Stimulated activated CD4-positive, alpha-beta T cell treated with anti-CD3 and anti-CD28 coated beads, Interleukin-15, amount 100 ng/mL, for 48 hours (primary cell): Measurements from ENCODE around the gene FATE1.

Experiments used
- DNase-seq, 2 donors: peaks; one replicate each; pipeline ENCODE4 v3.0.0-alpha.2; 2020; ENCODE audit warnings: low read depth in 2 of 2

Gene FATE1

DNA sequence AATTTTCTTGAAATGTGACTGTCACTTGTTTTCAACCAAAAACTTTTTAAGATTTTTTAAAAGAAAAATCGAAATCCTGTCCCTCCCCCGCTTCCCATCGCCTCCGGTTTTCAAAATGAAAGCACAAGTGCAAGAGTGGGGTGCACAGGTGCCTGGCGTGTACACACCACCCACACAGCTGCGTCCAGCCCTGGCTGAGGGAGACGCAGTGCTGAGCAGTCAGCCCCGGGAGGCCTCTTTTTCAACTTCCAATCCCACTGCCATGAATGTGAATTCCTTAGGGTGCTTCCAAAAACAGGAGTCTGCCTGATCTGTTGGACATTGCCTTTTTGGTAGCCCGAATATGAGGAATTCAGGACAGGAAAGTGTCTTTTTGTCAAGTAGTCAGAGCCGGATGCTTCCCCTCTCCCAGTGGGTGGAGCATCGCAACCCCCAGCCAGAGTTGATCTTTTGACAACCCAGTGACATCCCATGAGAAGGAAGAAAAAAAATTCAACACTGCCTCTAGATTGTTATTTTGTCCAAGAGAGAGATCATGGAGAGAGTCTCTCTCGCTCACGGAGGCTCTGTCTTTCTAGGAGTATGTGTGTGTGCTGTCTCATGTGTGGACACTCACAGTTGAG is 11.7 kb upstream of the FATE1 start:
- no peak for DNase-seq

DNA sequence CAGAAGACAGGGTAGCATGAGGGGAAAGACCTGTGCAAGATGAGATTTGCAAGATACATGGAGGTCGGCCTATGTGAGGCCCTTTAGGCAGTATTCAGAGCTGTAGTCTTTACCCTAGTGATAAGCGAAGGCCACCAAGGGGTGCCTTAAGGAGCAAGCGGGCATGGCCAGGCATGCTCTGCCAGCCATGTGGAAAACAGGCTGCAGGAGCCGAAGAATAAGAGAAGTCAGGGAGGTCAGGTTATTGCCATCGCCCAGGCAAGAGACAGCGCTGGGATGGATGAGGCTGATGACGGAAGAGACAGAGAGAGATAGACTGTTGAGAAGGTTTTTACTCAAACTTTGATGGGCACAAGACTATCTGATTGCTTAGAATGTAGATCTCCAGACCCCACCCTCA is 7.0 kb upstream of the FATE1 start:
- DNase-seq, result no peak

DNA sequence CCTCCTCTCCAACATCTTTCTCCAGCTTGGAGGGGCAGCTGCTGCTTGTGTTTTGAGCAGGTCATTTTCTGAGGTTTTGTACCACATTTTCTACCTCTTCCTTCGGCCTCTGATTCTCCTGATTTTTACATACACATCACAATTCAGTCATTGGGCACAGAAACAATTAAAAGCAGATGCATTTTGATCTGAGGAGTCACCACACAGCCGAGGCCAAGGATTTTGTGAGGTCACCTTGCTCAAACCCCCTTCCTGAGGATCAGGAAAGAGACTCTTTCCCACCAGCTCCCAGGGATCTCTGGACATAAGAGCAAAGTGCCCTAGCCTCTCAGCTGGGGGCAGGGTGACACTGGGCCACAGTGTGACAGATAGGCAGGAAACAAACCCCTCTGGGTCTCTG is 5.4 kb upstream of the FATE1 start:
- no peak for DNase-seq

DNA sequence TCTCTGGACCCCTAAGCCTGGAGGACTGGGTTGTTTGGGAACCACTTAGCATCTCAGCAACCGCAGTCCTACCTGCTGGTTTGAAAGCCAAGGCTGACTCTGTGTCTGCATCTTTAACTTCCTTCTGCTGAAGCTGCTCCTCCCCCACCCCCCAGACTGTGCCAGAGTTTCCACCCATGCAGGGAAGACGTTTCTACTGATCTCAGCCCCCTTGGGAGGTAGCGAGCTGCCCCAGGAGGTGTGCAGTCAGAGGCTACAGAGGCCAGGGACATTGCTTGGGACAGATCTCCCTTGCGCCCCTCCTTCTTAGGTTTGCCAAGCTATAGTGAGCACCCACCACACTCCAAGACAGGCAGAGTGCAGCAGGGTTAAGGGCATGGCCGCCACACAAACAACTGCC is 4.7 kb upstream of the FATE1 start:
- no peak for DNase-seq

DNA sequence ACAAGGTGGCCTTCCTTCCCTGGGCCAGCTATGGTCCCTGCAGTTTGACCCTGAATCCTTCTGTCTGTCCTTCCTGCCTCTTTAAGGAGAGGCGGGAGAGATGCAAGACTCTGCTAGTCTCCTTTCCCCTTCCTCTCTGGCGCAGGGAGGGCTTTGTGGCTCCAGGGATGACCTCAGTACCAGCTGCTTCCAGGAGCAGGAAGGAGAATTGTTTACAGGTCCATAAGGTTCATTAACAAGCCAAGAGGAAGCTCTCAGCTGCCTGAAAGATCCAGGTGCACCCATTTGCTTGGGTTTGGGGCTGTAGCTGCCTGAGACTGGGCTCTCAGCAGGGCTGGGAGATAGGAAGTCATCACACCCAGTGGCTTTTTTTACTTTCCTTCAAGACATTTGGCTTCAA is 4.0 kb upstream of the FATE1 start:
- no peak for DNase-seq

DNA sequence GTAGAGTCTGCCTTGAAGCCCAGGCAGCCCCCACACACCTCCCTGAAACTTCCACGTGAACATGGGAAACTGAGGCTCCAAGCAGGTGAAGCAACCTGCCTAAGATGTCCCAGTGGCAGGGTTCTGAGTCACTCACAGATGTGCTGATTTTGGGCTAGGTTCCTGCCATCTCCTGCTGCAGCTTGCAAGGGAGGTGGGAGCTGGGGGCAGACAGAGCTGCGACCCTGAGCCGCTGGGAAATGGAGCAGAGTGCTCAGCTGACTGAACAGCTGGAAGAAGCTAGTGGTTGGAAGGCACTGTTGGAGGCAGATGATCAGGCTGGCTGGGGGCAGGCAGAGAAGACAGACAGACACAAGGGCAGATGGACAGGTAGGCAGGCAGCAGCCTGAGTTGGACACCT is 3.6 kb upstream of the FATE1 start:
- no peak for DNase-seq

DNA sequence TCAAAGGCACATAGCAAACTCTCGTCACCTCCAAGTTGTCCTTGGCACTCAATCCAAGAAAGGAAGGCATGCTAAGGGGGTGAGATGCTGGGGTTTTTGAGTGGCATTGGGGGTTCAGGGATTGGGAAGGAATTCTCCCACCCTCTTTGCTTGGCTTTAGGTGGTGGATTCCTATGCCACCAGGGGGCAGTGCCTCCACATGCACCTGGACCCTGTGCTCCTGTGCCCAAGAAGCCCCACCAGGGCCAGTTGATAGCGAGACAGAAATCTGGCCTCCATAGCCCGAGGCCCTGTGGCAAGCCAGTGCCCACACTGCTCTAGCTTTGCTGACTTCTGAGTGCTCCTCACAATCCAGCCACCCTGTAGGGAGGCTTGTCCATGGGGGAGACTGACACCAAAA is 2.0 kb upstream of the FATE1 start:
- DNase-seq, result no peak

DNA sequence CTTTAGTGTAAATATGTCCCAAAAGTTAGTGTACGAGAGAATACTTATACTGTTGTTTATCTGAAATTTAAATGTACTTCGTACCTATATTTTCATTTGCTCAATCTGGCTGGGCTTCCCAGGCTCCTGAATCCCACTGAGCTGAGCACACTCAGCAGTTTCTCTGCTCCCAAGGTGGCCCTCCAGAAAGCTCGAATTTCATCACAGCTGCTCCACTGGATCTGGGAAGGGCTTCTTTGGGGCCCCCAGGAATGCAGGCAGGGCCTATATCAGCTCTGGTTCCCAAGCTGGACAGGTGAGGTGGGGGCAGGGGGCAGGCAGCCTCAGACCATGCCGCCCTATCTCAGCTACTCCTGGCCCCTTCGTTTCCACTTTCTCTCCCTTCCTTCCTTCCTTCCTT is 1.5 kb upstream of the FATE1 start:
- no peak for DNase-seq

DNA sequence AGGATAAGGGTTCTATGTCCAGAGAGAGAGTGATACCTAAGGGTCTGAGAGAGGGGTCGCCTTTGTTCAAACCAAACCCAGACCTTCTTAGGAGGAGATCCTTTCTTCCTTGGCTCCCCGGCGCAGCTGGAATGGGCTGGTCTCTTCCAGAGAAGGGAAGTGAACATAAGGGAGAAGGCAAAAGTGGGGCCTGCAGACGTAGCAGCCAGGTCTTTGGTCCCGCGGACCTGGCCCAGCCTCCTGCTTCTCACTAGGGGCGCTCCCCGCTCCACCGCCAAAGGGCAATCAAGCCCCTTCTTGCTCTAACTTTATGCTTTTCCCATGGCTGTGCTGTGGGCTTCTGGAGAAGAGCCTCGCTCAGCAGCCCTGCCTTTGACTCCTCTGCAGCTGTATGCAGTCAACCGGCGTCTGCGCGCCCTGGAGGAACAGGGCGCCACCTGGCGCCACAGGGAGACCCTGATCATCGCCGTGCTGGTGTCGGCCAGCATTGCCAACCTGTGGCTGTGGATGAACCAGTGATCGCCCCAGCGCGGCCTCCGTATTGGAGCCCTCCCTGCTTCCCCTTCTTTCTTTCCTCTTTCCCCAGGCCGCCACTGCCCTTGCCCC is 6.5 kb downstream of the FATE1 start:
- no peak for DNase-seq

DNA sequence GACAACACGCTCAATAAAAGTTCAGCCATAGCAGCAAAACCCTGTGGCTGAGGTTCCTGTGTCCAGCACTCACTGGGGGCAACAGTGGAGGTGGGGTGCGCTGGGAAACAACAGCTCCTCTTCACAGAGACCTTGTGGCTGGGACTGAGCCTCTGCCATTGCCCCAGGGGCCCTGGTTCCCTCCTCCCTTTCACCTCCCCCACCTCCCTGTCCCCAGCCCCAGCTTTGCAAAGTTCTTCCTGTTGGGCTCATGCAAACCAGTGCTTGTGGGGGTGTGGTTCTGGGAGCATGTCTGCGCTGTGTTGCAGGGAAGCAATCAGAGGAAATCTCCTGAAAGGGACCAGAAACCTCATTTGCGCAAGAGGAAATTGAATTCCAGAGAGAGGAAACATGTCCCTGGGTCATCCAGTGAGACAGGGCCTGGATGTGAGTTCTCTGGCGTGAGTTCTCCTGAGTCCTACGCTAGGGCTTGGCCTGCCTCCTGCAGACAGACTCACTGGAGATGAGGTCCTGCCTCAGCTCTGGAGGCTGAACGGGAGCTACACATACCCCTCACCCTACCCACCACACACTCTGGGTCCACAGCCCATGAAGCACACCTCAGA is 7.4 kb downstream of the FATE1 start:
- no peak for DNase-seq

DNA sequence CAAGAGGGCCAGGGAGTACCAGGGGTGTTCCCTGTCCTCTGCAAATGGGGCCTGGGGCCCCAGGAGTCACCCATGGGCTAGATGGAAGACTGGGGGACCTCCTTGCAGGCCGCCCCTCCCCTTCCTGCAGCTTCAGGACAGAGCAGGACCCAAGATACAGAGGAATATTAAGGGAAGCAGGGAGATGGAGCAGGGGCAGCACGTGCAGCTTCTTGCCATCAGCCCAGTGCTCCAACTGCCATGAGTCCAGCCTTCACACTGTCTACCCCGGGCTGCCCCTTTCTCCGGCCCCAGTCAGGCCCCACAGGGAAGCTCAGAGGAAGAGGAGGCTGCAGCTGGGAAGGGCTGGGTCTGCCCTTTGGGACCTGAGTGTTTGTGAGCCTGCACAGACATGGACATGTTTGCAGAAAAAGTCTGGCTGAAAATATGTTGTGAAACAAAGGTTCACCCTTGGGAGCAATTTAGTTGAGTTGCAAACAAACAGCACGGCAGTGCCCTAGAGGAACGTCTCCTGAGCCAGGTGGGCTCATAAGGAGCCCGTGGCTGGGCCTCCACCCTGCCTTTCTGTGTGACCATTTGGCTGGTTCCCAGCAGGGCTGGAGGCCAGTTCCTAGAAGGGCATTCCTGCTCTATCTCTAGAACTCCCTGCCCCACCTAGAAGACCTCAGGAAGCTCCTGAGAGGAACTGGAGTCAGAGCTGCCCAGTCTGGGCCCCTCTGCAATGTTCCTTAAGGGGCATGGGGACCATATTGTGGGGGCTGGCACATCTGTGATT is 8.9 kb downstream of the FATE1 start:
- no peak for DNase-seq

DNA sequence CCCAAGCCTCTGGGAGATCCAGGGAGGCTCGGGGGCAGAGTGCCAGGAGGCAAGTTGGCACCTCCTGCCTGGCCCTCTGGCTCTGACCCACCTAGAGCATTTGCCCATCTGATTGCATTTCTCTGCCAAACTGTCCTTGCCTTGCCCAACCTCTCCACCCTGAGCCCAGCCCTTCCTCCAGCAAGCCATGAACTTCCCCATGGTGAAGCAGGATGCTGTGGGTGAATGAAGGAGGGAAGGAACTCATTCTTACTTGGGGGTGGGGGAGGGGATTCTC is 9.4 kb downstream of the FATE1 start:
- no peak for DNase-seq

DNA sequence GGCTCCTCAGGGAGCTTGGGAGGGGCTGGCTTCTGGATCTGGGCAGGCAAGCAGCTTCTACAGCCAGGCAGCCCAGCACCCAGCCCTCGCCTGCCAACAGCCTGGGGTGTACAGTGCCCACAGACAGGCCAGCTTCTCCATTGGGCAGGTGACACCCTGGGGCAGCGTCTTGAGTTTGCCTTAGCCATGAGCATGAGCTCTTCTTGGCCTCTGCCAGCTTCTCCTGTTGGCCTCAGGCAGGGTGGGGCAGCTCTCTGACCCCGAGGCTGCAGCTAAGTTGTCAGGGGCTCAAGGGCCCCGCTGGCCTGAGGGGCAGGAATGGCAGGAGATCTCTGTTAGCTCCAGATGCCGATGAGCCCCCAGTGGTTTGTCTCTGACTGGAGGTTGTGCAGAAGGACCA is 10.9 kb downstream of the FATE1 start:
- DNase-seq, result no peak

DNA sequence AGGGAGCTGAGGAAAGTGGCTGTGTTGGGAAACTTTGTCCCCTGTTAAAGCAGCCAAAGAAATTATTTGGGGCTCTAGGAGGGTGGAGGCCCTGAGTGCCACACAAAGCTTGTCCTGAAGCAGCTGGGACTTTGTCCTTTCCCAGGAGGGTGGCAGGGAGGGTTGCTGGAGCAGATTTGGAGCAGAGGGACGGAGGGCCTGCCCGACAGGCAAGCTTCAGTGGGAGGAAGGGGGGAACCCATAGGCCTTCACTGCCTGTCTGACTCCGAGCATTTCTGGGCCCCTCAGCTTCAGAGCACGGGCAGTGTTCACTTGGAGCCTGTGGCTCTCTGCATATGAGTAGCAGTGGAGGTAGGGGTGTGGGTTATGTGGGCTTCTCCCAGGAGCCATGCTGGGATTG is 11.5 kb downstream of the FATE1 start:
- no peak for DNase-seq

DNA sequence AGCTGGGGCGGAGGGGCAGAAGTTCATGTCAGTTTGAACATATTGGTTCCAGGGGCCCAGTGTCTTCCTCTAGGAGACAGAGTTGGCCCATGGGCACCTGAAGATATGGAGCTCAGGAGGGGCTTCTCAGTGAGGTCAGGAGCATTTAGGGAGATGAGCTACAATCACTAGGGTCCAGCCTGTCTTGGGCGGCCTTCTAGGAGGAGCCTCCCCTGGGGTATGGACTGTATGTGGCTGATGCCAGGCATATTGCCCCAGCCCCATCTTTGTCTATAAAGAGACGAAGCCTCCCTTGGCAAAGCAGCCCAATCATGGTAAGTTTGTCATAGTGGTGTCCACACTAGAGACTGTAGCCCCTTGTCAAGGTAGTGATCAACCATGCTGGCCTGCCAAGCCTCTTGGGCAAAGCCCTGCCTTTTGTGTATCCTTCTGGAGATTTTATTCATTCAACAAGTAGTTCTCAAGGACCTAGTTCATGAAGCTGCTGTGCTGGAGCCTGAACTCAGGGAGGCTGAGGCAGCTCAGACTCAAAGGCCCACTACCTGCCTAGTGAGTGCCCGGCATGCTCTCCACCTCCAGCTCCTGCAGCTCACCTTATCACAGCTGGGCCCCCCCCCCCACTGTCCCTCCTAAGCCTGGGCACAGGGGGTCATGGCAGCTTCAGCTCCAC is 13.4 kb downstream of the FATE1 start:
- DNase-seq, result no peak

DNA sequence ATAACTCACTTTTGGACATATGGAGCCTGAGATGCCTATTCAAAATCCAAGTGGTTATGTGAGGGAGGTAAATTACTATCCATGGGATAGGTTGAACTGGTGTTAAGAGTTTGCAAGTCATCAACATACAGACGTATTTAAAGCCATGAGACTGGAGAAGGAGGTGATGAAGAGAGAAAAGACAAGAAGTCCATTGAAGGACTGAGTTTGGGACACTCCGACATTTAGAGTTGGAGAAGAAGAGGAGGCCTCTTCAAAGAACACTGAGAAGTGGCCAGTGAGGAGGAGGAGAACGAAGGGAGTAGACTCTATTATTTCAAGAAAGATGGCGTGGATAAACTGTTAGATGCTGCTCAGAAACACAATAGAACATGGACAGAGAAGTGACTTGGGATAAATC is 18.6 kb downstream of the FATE1 start, which contains the start of gene CNGA2:
CNGA2 (plus strand) TSS at position 301 of the 400 bp plus-strand sequence. CDS start 3,738 bp downstream, outside the sequence.
- DNase-seq, result no peak

DNA sequence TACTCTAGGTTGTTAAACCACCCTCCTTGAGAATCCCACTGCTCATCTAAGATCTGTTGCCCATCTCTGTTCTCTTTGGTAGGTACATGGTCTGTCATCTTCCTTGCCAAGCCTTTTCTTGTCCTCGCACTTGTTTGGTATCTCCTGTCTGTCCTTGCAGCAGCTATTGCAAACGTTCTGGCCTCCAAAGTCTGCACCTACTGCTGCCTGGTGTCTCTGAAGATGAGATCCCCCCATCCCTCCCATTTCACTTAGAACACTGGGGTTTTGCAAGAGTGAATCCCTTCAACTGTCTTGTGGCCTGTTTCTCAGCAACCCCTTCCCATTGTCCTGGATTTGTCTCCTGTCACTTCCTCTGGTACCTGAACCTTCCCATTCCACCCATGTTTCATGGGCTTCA is 19.4 kb downstream of the FATE1 start:
- DNase-seq, result no peak

DNA sequence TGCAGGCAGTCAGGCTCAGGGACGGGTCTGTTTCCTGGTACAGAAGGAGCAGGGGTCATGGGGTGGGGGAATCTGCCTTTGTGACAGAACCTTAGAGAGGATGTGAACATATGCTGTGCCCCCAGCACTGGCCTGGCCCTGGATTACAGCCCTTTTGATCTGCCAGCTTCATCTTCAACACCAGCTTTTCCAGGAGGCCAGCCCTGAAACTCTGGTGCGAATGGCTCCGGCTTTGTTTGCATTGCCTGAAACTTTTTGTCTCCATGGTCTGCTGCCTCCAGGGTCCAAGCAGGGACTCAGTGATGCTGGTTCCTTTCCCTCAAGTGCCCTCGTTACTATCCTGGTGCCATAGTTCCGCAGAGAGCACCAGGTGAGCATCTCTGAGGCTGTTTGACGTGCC is 20.9 kb downstream of the FATE1 start:
- DNase-seq, result no peak

DNA sequence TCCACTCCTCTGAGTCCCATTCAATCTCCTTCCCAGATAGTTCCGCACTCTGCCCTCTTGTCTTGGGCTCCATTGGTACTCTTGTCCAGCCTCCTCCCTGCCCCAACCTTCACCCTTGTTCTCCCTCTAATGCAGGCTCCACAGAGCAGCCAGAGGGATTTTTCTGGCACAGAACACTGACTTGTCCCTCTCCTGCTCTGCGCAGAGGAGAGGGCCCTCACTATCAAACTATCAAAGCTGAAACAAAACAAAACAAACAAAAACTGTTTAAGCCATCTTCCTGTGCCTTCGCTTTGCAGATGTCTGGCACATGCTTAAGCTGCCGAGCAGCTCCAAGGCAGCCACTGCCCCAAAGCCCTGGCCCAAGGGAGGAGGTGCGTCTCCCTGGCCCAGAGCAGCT is 21.7 kb downstream of the FATE1 start:
- DNase-seq, result no peak

DNA sequence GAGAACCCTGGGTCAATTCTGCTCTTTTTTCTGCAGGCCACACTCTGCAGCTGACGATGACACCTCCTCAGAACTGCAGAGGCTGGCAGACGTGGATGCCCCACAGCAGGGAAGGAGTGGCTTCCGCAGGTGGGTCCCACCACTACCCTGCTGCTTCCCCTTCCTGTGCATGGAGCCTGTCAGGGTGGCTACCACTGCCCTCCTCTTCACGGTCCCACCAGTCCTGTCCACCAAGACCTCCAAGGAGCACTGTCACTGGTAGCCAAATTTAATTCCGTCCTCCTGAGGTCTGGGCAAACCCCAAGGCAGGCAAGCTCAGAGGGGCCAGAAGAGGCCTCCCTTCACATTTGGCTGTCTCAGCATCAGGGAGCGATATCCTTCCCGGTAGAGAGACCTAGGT is 22.9 kb downstream of the FATE1 start:
- no peak for DNase-seq

DNA sequence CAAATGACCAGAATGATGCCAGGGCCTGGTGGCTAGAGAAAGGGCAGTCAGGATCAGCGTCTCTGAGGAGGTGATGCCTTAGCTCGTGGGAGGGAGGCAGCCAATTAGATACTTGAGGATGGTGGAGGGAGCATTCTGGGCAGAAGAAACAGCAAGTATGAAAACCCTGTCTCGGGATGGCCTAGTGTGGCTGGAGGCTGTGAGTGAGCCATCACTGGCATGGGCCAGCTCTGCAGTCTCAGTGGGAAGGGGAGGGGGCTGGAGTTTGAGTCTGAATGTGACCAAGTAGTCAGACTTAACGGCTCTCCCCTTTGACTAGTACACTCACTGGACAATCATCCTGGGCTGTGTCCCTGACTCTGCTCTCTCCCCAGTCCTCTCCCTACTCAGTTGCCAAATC is 25.8 kb downstream of the FATE1 start:
- DNase-seq, result no peak

DNA sequence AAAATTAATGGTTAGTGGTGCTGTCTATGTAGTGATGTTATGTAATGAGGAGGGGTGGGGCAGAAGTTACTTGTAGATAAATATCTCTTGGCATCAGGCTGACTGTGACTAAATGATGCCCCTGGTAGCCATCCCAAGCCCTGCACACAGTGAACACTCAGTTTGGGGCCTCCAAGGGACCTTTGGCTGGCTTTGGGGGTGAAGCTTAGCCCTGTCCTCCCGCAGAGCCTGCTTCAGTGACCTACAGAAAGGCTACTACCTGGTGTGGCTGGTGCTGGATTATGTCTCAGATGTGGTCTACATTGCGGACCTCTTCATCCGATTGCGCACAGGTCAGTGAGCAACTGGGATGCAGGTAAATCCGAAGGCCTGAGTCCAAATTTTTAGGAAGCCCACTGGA is 26.5 kb downstream of the FATE1 start:
- no peak for DNase-seq
